Chondrocyte (in vitro differentiated cells): ENCODE results near the gene STX2. TPM values are rescaled to one million over a fixed set of nuclear protein-coding genes. Genes with fewer than 3 reads are reported as not detected.

Experiments used
- DNase-seq: peaks from one replicate; pipeline ENCODE4 v3.0.0; 2021; ENCODE audit warnings: mixed read lengths, low spot score
- H3K27ac Mint-ChIP-seq: one replicate; pipeline ENCODE4 v1.8.0; 2021; ENCODE audit warnings: mild to moderate bottlenecking, moderate library complexity, mixed read lengths; ENCODE audit not compliant: unreplicated experiment
- H3K27me3 Mint-ChIP-seq: 2 replicates; pipeline ENCODE4 v1.8.0; 2021; ENCODE audit warnings: low read depth, mixed read lengths
- H3K36me3 Mint-ChIP-seq: 2 replicates; pipeline ENCODE4 v1.8.0; 2021; ENCODE audit warnings: low read depth, mixed read lengths
- H3K4me1 Mint-ChIP-seq: 2 replicates; pipeline ENCODE4 v1.8.0; 2021; ENCODE audit warnings: low read depth, mild to moderate bottlenecking, mixed read lengths
- H3K4me3 Mint-ChIP-seq: one replicate; pipeline ENCODE4 v1.8.0; 2021; ENCODE audit warnings: mild to moderate bottlenecking, moderate library complexity, mixed read lengths; ENCODE audit not compliant: unreplicated experiment
- H3K9me3 Mint-ChIP-seq: 2 replicates; pipeline ENCODE4 v1.8.0; 2021; ENCODE audit warnings: low read depth, mixed read lengths
- CTCF ChIP-seq: fragments of 200-600 bp; sonication (generic); IDR thresholded peaks from 2 replicates; pipeline ENCODE4 v1.5.0; 2021; ENCODE audit warnings: antibody characterized with exemption, mild to moderate bottlenecking, moderate library complexity
- total RNA-seq: library from RNA; stranded (reverse); gene quantifications from 3 replicates; pipeline ENCODE4 v1.2.1, GENCODE V29; 2021

STX2 gene
- total RNA-seq, 1 donor from 2014 or later: 40.4 TPM

- no peak for DNase-seq
- TF ChIP-seq CTCF: no peak
- Mint-ChIP-seq H3K9me3 (no peaks in the 10 kb centered on the region), H3K27me3 (no peaks in the 10 kb centered on the region), H3K36me3 (peaks cover 3% of the 10 kb centered on the region), H3K4me1 (peaks cover 55% of the 10 kb centered on the region), H3K27ac (peak overlapping the region; percentile 75), H3K4me3 (no peak overlapping the region)
These were observed 6.4 kb downstream of the STX2 start for GRCh38 chr12:130832561-130833209.

- no peak for TF ChIP-seq CTCF
- peaks cover 55% of the 10 kb centered on the region for H3K4me1 Mint-ChIP-seq
- no peak overlapping the region for H3K27ac Mint-ChIP-seq
- DNase-seq: no peak
- no peak overlapping the region for H3K4me3 Mint-ChIP-seq
- no peaks in the 10 kb centered on the region for H3K27me3 Mint-ChIP-seq
- no peaks in the 10 kb centered on the region for H3K9me3 Mint-ChIP-seq
- peaks cover 3% of the 10 kb centered on the region for H3K36me3 Mint-ChIP-seq
These were observed 7.1 kb downstream of the STX2 start for GRCh38 chr12:130831876-130832405.

GRCh38 chr12:130831246-130831645, 7.8 kb downstream of the STX2 start:
- Mint-ChIP-seq H3K27ac (no peak overlapping the region), H3K27me3 (no peaks in the 10 kb centered on the region), H3K4me1 (peaks cover 54% of the 10 kb centered on the region), H3K9me3 (no peaks in the 10 kb centered on the region), H3K36me3 (peaks cover 3% of the 10 kb centered on the region), H3K4me3 (no peak overlapping the region)
- no peak for DNase-seq
- TF ChIP-seq CTCF: no peak

- no peak for DNase-seq
- no peaks in the 10 kb centered on the region for H3K27me3 Mint-ChIP-seq
- no peaks in the 10 kb centered on the region for H3K9me3 Mint-ChIP-seq
- H3K27ac Mint-ChIP-seq: no peak overlapping the region
- peaks cover 3% of the 10 kb centered on the region for H3K36me3 Mint-ChIP-seq
- no peak for TF ChIP-seq CTCF
- peaks cover 58% of the 10 kb centered on the region for H3K4me1 Mint-ChIP-seq
- H3K4me3 Mint-ChIP-seq: no peak overlapping the region
These were observed 8.9 kb downstream of the STX2 start for GRCh38 chr12:130830246-130830551.

GRCh38 chr12:130829391-130830245, 9.4 kb downstream of the STX2 start:
- Mint-ChIP-seq H3K27me3 (no peaks in the 10 kb centered on the region), H3K4me1 (peaks cover 56% of the 10 kb centered on the region)

More at GRCh38 chr12:130829391-130830245, 9.4 kb downstream of the STX2 start:
- DNase-seq: no peak
- TF ChIP-seq CTCF: no peak
- no peak overlapping the region for H3K4me3 Mint-ChIP-seq
- peaks cover 3% of the 10 kb centered on the region for H3K36me3 Mint-ChIP-seq
- no peaks in the 10 kb centered on the region for H3K9me3 Mint-ChIP-seq
- no peak overlapping the region for H3K27ac Mint-ChIP-seq
